Activated naive CD4-positive, alpha-beta T cell treated with Interleukin-2 at 50 U/mL for 16 hours (primary cell): Measurements from ENCODE around the gene SAPCD1.
"Not testable (repeated sequence)": the region's sequence is repeated elsewhere in the genome, so short reads cannot be mapped to it uniquely, and the experiment has no call there.

Experiments used
- DNase-seq: peaks from one replicate; pipeline ENCODE4 v3.0.0-alpha.2; 2020

Gene SAPCD1

DNA sequence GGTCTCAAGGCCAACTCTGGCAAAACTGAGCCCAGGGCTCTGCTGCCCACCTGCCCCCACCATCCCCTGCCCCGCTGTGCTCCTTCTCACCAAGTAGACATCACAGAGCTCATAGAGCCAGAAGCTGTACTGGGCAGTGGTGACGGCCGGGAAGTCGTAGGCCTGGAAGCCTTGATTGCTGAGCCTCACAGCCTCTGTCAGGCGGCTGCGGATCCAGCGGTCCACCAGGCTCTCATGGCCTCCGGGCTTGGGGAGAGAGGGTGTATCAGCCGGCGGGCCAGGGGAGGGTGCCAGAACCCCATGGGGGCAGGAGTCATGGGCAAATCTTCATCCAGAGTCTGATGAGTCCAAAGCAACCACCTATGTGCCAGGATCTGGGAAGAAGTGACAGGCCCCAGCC lies 17.5 kb downstream of the SAPCD1 start:
- no peak for DNase-seq

DNA sequence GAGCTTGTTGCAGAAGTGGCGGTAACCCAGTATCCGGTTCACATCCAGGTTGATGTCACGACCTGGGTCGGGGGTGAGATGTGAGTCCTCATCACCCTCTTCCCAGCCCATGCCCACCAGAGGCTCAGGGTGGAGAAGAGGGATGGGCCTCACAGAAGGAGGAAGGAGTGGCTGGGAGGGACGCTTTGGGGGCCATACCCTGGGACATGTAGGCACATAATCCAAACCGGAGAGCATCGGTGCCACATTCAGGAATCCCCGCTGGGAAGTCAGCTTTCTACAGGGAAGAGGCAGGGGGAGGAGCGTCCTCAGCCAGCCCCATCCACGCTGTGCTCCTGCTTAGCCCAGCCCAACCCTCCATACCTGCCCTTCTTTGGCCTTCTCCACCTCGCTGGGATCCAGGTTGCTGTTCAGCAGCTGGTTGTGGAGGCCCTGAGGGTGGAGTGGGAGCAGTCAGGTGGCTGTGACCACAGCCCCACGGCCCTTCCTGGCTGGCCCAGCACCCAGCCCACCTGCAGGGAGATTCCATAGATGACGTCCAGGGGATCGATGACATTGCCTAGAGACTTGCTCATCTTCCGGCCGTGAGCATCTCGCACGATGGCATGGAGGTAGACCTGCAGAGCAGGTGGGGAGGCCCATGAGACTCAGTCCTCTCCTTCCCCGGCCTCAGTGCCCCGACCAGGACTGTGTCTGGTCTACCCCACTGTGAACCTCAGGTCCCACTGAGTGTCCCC lies 18.2 kb downstream of the SAPCD1 start:
- DNase-seq = no peak

DNA sequence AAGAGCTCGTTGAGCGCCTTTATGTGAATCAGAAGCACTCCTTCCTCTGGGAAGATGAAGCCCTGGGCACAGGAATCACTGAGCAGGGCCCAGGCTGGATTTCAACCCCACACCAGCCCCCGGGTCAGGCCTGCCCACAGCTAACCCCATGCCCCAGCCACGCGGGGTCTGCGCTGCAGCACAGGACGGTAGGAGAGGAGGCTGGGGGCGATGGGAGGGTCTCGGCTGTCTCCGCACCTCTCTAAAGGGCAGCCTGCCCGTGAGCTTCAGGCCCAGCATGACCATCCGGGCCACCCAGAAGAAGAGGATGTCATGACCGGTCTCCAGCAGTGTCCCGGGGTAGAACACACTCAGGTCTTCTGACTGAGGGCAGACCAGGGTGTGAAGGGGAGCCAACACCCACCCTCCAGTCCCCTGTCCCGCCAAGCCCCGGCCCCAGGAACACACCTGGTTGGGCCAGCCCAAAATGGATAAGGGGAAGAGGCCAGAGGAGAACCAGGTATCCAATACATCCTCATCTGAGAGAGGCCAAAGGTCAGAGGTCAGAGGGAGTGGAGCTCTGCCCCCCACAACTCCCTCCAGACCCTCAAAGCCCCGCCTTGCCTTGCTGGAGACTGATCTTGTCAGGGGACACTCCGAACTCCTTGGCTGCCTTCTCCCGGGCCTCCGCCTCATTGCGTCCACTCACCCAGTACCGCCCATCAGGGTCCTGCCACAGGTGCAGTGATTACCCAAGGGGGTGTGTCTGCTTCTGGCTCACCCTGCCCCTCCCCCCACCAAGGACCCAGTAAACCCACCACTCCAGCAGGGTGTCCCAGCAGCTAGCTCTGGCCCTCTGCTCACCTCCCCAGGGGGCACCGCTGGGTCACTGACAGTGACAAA lies 19.0 kb downstream of the SAPCD1 start:
- no peak for DNase-seq

DNA sequence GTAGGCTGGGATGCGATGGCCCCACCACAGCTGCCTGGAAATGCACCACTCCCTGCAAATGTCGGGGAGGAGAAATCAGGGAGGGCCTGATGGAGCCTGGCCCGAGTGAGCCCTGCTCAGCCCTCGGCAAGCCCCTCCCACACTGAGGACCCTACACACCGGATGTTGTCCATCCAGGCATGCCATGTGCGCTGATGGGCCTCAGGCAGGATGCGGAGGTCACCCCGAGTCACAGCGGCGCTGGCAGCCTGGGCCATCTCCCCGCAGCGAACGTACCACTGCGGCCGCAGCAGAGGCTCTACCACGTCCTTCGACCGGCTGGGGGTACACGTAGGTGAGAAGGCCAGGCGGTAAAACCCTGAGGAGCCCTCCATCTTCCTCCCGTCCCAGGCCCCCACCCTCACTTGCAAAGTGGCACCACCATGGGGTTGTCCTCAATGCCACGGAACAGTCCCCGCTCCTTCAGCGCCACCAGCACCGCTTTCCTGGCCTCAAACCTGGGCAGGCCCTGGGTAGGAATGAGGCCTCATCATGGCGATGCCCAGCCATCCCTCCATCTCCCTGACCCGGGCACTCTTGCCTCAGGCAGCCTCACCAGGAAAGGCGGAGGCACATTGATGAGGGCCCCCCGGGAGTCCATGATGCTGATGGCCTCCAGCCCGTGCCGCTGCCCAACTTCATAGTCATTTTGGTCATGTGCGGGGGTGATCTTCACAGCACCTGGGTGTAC lies 19.8 kb downstream of the SAPCD1 start:
- DNase-seq = no peak

DNA sequence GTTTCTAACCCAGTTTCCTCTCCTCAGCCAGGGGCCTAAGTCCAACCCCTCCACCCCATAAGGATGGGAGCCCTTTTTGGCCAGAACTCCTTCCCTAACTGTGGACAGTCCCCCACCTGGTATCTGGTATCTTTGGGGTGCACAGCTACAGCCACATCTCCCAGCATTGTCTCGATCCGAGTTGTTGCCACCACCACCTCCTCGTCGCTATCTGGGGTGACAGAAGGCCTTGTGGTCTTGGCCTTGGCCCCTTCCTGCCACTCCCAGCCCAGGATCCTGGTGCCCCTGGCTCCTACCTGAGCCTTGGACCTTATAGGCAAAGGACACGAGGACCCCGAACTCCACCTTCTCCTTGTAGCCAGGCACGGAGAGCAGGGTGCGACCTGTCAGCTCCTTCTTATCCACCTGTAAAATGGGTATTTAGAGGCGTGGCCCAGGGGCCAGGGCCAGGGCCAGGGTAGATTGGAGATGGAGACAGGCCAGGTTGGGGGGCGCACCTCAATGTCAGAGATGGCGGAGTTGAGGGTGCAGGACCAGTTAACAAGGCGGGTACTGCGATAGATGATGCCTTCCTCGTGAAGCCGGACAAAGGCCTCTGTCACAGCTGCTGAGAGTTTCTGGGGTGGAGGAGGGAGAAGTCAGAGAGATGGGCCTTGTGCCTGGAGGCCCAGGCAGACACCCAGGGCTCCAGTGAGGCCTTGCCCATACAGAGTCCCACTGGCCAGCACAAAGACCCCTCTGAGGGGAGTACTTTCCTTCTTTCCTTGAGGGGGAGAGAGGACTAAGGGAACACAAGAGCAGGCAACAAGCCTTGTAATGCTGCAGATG lies 21.9 kb downstream of the SAPCD1 start:
- no peak for DNase-seq

DNA sequence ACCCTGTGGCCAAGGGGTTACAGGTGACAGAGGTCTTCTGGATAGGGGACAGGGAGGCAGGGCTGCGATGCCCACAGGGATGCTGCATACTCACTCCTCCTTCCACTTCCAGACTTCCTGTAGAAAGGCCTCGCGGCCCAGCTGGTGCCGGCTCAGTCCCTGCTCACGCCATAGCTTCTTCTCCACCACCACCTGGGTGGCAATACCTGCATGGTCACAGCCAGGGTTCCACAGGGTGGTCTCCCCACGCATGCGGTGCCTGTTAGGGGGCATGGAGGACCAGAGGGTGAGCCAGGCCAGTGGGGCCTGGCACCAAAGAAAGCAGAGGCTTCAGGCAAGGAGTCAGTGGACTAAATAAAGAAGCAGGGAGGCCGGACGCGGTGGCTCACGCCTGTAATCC lies 23.0 kb downstream of the SAPCD1 start:
- DNase-seq = no peak

DNA sequence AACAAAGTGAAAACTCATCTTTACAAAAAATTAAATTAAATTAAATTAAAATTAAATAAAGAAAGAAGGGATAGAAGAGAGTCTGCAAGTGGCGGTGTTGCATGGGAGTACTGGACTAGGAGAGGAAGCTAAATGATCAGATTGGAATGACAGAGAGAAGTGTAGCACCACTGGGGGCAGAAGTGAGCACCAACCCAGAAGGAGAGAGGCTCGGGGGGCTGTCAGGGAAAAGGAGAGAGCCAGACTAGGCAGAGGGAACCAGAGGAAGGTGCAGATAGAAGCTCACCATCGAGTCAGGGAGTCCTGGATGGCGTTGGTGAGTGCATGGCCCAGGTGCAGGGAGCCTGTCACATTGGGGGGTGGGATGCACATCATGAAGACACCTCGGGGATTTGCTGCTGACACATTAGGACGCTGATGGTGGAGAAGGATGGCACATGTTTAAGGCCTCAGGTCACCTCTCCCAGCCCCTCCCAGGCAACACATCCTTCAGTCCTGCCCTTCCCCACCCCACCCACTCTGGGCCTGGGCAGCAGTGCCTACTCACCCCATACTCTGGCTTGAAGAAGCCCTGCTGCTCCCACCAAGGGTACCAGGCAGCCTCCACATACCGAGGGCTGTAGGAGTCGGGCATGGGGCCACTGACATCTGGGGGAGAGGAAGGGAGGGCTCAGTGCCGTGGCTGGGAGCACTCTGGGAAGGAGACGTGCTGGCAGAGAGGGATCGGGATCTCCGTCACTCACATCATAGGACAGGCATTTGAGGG lies 29.1 kb downstream of the SAPCD1 start:
- peak; percentile 41 for DNase-seq

DNA sequence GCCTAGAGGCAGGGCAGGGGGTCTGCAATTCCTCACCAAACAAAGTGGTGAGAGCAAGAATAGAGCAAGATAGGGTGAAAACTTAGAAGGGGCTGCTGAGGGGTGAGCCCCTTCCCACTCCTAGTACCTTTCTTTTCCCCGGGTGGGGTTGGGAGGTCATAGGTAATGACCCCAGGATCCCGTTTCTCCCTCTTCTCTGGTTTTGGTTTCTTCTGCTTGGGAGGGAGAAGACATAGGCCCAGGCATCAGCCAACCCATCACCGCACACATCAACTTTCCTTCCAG lies 29.6 kb downstream of the SAPCD1 start:
- DNase-seq = no peak

DNA sequence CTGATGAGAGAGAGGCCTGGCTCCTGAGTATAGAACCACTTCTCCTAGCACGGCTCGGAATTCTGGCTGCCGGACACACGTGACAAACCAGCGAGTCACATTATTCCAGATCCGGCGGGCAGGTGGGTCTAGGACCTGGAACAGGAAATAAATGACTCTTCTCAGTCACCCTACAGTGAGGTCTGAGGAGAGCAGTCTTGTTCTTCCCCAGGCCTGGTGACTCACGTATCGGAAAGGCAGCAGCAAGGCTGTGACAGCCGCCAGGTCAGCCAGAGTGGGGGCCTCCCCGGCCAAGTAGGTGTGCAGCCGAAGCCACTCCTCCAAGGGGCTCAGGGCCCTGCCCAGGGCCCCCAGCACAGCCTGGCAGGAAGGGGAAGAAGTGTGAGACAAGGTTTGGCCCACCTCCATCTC lies 30.3 kb downstream of the SAPCD1 start:
- DNase-seq = peak; percentile 22

DNA sequence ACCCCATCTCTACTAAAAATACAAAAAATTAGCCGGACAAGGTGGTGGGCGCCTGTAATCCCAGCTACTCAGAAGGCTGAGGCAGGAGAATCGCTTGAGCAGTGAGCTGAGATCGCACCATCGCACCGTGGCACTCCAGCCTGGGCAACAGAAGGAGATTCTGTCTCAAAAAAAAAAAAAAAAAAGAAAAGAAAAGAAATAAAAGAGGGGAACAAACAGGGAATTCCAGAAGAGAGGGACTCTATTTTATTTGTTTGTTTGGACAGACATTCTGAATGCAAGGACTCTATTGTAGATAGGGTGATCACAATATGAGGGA lies 31.4 kb downstream of the SAPCD1 start:
- not testable (repeated sequence) for DNase-seq

DNA sequence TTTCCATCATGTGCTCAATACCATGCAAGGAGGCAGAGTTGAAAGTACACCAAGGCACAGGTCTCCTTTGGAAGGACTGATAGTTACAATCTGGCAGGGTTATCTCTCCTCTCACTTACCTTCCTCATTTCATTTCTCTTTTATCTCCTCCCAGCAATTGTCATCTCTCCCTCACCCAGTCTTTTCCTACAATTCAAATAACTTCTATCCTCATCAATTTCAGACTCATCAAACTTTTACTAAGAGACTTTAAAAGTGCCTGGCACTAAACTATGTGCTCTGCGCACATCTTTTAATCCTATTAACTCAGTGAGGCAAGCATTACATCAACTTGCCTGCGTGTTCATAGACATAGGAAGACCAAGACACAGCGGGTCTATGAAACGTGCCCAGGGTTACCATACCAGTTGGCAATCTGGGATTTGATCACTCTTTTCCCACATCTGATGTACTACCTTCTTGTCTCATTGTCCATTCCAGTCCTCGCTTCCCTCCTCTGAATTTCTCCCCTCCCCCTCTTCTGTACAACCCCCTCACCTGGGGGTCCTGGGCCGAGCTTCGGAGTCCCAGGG lies 31.9 kb downstream of the SAPCD1 start:
- DNase-seq = no peak

DNA sequence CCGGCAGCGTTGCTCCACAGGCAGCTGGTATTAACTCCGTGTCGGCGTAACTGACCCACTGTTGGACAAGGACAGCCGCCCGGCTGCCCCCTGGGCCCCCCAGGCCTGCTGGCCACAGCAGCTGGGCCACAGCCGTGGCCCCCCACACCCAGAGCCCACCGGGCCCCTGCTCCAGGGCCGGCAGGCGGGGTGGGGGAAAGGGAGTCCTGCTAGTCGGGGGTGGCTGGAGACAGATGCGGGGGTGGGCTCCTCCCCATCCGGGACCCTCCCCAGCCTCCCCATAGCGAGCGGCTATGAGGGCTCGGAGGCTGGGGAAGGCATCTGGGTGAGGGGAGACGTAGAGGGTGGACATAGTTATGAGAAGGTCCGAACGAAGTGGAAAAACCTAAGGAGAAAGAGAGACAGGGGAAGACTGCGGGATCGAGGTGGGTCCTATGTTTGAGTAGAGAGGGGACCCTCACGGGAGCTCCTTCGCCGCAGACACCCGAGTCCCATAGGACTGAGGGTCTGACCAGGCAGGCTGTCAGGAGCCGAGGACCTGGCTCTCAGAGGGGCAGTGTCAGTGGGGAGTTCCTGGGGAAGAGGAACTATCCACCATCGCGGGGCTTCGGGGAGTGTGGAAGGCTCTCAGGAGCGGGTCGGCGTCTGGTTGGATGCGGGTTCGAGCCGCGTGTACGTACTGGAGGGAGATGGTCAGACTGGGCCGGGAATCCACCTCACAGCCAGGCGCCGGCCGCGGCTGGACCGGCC lies 32.6 kb downstream of the SAPCD1 start:
- no peak for DNase-seq

DNA sequence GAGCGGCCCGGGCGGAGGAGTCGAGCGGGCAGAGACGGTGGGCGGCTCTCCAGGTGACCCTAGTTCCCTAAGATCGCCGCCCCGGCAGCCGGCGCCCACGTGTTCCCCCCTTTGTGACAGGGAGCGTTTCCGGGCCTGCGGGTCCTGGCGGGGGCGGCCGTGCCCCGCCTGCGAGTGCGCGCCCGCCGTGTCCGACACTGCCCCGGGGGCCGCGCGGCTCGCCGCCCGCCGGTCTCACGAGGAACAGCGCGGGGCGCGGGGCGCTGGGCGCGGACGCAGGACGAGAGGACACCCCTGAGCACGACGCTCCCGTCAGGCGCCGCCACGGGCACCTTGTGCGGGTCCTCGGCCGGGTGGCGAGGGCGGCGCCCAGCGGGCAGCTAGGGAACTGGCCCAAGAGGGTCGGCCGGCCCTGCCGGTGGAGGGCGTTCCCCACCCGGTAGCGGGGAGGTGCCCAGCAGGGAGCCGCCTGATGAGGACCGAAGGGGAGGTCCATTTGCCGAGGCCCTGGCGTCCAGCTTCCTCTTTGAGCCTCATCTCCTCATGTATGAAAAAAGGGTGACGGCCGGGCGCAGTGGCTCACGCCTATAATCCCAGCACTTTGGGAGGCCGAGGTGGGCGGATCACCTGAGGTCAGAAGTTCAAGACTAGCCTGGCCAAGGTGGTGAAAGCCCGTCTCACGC lies 33.3 kb downstream of the SAPCD1 start, which contains the start of gene VARS1:
Gene VARS1, minus strand, starts transcription at position 137 of the 683 bp plus-strand sequence. CDS start 535 bp downstream, outside the sequence.
- DNase-seq = peak; percentile 85

DNA sequence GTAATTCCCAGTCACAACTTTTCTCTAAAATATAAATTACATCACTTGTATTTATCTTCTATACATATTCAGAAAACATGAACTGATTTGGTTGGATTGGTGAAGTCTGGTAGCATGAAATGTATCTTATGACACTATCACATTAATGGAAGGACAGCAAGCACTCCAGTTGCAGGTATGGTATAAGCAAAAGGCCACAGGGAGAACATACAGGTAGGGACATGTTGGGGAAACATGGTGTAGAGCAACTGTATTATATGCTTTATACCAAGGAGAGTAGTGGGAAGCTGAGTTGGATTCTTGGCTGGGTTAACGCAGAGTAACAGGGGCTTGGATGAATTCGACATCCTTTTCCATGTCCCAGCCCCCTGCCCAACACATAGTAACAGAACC lies 34.5 kb downstream of the SAPCD1 start:
- no peak for DNase-seq

DNA sequence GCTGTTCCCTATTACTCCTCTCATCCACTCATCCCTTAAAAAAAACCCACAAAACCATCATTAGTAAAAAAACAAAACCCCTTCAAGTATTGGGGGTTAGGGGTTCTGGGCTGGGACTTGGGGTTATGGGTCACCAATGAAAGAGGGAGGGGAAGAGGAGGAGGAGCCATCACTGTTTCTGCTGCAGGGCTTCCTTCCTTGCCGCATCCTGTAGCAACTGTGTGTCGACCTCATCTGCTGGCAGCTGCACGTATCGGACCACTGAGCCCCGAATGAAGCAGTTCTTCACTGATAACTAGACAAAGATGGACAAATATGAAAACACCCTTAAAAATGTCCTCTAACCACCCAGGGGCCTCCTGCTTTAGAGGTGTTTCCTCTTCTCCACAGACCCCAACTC lies 35.1 kb downstream of the SAPCD1 start:
- DNase-seq = peak; percentile 16

DNA sequence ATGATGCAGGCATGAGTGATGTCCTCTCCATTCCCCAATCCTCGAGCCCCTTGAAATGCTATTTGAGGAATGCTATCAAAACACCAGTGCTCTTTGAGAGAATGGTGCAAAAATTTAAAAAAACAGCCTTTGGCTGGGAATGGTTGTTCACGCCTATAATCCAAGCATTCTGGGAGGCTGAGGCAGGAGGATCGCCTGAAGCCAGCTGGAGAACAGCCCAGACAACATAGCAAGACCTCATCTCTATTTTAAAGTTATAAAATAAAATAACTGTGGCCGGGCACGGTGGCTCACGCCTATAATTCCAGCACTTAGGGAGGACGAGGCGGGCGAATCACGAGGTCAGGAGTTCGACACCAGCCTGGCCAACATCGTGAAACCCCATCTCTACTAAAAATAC lies 37.3 kb downstream of the SAPCD1 start:
- DNase-seq = no peak

DNA sequence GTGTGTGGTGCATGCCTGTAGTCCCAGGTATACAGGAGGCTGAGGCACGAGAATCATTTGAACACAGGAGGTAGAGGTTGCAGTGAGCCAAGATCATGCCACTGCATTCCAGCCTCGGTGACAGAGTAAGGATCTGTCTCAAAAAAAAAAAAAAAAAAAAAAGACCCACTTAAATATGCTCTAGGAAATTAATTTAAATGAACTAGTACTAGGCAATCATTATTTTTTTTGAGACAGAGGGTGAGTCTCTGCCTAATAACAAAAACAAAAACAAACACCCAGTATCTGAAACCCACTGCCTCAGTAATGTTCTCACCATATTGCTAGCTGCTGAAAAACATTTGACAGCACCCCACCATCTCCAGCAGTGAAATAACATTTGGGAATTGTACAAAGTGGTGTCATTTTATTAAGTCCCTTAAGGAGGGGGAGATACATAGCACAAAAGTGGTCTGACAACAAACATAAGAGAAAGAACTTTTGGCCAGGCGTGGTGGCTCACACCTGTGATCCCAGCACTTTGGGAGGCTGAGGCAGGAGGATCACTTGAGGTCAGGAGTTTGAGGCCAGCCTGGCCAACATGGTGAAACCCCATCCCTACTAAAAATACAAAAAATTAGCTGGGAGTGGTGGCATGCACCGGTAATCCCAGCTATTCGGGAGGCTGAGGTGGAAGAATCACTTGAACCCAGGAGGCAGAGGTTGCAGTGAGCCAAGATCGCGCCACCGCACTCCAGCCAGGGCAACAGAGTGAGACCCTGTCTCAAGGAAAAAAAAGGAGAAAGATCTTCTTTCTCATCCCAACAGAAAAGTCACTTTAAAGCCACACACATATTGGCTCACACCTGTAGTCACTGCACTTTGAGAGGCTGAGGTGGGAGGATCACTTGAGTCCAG lies 38.8 kb downstream of the SAPCD1 start:
- DNase-seq = not testable (repeated sequence)

DNA sequence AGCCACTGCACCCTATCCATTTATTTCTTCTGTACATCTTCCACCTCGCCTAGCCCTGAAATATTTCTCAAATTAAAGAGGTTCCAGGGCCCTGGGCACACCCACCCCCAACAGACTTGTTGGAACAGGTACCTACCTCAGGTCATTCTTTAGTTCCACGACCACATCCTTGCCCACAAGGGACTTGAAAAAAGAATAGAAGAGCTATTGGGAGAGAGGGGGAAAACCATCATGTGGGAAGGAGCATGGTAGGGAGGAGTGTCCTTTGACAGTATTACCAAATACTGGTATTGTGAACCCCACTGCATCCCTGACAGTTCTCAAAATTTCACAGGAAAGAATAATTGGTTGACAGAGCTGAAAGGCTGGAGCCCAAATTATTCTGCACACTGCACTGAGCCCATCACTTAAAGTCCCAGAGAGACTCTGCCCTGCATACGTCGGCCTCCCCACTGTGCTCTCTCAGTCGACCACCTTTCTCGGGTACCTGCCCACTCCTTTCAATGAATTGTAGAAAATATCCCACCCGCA lies 43.5 kb downstream of the SAPCD1 start:
- no peak for DNase-seq
